ENCODE data around the gene VPS52.

Gene VPS52

DNA sequence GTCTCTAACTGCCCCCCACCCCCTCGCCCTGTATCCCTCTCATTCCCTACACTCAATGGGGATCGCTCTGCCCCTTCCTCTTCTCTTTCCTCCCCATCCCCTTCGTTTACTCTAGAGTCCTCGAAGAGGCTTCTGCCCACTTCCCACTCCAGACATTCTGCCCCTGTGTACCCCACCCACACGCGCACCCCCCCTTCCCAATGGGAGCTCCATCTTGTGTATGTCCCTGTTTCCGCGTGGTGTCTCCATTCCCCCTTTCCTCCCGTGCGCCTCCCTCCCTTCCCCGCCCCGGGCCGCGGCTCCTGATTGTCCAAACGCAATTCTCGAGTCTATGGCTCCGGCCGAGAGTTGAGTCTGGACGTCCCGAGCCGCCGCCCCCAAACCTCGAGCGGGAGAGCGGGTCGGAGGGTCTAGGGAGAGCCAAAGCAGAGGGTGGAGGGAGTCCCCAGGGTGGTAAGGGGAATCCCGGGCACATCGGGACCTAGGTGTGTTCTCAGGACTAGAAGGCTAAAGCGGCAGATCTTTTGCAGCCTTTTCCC is 64.1 kb downstream of the VPS52 start (continued):
- TF ChIP-seq ZNF311 (tag by site-specific recombination; IDR thresholded peaks at IDR 0.05; ENCODE audit: borderline replicate concordance): no peak
- TF ChIP-seq ZNF555 (tag by site-specific recombination; conservative IDR thresholded peaks at IDR 0.05): no peak
- no peak for TF ChIP-seq ZNF664 (tag by site-specific recombination; IDR thresholded peaks at IDR 0.05)
- TF ChIP-seq, protein P1, sequence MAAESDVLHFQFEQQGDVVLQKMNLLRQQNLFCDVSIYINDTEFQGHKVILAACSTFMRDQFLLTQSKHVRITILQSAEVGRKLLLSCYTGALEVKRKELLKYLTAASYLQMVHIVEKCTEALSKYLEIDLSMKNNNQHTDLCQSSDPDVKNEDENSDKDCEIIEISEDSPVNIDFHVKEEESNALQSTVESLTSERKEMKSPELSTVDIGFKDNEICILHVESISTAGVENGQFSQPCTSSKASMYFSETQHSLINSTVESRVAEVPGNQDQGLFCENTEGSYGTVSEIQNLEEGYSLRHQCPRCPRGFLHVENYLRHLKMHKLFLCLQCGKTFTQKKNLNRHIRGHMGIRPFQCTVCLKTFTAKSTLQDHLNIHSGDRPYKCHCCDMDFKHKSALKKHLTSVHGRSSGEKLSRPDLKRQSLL (tag by site-specific recombination; IDR thresholded peaks at IDR 0.05): 0 out of 2 replicates have a peak, but pooled peaks have one; percentile 23
- TF ChIP-seq, protein P2, sequence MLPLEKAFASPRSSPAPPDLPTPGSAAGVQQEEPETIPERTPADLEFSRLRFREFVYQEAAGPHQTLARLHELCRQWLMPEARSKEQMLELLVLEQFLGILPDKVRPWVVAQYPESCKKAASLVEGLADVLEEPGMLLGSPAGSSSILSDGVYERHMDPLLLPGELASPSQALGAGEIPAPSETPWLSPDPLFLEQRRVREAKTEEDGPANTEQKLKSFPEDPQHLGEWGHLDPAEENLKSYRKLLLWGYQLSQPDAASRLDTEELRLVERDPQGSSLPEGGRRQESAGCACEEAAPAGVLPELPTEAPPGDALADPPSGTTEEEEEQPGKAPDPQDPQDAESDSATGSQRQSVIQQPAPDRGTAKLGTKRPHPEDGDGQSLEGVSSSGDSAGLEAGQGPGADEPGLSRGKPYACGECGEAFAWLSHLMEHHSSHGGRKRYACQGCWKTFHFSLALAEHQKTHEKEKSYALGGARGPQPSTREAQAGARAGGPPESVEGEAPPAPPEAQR (tag by site-specific recombination; IDR thresholded peaks at IDR 0.05): no peak
- no peak for TF ChIP-seq REPIN1 (tag by site-specific recombination; IDR thresholded peaks at IDR 0.05; ENCODE audit: low read depth)
- TF ChIP-seq ZNF843 (tag by site-specific recombination; IDR thresholded peaks at IDR 0.05): 0 out of 2 replicates have a peak, but pooled peaks have one; percentile 30
- TF ChIP-seq ZNF514 (tag by site-specific recombination; IDR thresholded peaks at IDR 0.05): no peak
- no peak for TF ChIP-seq ZNF561 (tag by site-specific recombination; IDR thresholded peaks at IDR 0.05; ENCODE audit: borderline replicate concordance)
- no peak for TF ChIP-seq ZBTB44 (tag by site-specific recombination; IDR thresholded peaks at IDR 0.05)
- no peak for TF ChIP-seq HIC1 (tag by site-specific recombination; IDR thresholded peaks at IDR 0.05)
- TF ChIP-seq, protein P3, sequence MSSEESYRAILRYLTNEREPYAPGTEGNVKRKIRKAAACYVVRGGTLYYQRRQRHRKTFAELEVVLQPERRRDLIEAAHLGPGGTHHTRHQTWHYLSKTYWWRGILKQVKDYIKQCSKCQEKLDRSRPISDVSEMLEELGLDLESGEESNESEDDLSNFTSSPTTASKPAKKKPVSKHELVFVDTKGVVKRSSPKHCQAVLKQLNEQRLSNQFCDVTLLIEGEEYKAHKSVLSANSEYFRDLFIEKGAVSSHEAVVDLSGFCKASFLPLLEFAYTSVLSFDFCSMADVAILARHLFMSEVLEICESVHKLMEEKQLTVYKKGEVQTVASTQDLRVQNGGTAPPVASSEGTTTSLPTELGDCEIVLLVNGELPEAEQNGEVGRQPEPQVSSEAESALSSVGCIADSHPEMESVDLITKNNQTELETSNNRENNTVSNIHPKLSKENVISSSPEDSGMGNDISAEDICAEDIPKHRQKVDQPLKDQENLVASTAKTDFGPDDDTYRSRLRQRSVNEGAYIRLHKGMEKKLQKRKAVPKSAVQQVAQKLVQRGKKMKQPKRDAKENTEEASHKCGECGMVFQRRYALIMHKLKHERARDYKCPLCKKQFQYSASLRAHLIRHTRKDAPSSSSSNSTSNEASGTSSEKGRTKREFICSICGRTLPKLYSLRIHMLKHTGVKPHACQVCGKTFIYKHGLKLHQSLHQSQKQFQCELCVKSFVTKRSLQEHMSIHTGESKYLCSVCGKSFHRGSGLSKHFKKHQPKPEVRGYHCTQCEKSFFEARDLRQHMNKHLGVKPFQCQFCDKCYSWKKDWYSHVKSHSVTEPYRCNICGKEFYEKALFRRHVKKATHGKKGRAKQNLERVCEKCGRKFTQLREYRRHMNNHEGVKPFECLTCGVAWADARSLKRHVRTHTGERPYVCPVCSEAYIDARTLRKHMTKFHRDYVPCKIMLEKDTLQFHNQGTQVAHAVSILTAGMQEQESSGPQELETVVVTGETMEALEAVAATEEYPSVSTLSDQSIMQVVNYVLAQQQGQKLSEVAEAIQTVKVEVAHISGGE (tag by site-specific recombination; conservative IDR thresholded peaks at IDR 0.05; ENCODE audit: low read depth): peak; percentile 70
- peak; percentile 44; the same call in 1 of the 2 replicates for TF ChIP-seq EGR2 (tag by site-specific recombination; IDR thresholded peaks at IDR 0.05; ENCODE audit: low read depth)
- TF ChIP-seq ZNF302 (tag by site-specific recombination; IDR thresholded peaks at IDR 0.05; ENCODE audit: low read depth): no peak
- TF ChIP-seq ZNF16 (tag by site-specific recombination; IDR thresholded peaks at IDR 0.05; ENCODE audit: low read depth): no peak
- no peak for TF ChIP-seq KLF8 (tag by site-specific recombination; IDR thresholded peaks at IDR 0.05)
- TF ChIP-seq ZNF488 (tag by site-specific recombination; IDR thresholded peaks at IDR 0.05): no peak
- TF ChIP-seq BCL11A (tag by site-specific recombination; IDR thresholded peaks at IDR 0.05; ENCODE audit: low read depth): no peak
- TF ChIP-seq SCRT1 (tag by site-specific recombination; IDR thresholded peaks at IDR 0.05; ENCODE audit: borderline replicate concordance): no peak
- TF ChIP-seq ZNF157 (tag by site-specific recombination; IDR thresholded peaks at IDR 0.05): no peak
- no peak for TF ChIP-seq OSR2 (tag by site-specific recombination; IDR thresholded peaks at IDR 0.05)
- TF ChIP-seq ZNF354C (tag by site-specific recombination; IDR thresholded peaks at IDR 0.05; ENCODE audit: borderline replicate concordance, low read depth): no peak
- no peak for TF ChIP-seq ZNF654 (tag by site-specific recombination; IDR thresholded peaks at IDR 0.05; ENCODE audit: low read depth)
- no peak for TF ChIP-seq ZNF629 (tag by site-specific recombination; IDR thresholded peaks at IDR 0.05)
- TF ChIP-seq, protein P4, sequence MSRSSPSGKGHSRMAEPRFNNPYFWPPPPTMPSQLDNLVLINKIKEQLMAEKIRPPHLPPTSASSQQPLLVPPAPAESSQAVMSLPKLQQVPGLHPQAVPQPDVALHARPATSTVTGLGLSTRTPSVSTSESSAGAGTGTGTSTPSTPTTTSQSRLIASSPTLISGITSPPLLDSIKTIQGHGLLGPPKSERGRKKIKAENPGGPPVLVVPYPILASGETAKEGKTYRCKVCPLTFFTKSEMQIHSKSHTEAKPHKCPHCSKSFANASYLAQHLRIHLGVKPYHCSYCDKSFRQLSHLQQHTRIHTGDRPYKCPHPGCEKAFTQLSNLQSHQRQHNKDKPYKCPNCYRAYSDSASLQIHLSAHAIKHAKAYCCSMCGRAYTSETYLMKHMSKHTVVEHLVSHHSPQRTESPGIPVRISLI (tag by site-specific recombination; IDR thresholded peaks at IDR 0.05): no peak
- no peak for TF ChIP-seq ZNF26 (tag by site-specific recombination; IDR thresholded peaks at IDR 0.05)
